Measurements from ENCODE around the gene RFFL. TPM values are rescaled to one million over a fixed set of nuclear protein-coding genes. Genes with fewer than 3 reads are reported as not detected.

RFFL gene
- total RNA-seq, 1 donor from 2014 or later: 6.0 TPM

DNA sequence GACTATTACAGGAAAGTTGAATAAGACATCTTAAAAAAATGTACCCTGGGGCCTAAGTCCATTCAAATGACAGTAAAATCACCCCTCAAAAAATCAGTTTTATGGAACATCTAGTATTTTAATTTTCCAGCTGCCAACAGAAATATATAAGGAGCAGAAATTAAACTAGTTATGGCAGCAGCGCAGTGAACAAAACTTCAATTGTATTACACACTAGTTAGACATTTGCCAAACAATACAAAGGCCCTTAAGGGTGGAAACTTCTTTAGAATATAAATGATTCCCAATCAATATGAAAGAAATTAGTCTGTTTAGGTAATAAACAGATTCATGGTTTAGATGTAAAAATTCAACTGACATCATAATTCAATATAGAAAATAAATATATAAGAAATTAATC is 18.1 kb upstream of the RFFL start:
- DNase-seq (ENCODE audit: low read depth in 2 of 2): no peak

DNA sequence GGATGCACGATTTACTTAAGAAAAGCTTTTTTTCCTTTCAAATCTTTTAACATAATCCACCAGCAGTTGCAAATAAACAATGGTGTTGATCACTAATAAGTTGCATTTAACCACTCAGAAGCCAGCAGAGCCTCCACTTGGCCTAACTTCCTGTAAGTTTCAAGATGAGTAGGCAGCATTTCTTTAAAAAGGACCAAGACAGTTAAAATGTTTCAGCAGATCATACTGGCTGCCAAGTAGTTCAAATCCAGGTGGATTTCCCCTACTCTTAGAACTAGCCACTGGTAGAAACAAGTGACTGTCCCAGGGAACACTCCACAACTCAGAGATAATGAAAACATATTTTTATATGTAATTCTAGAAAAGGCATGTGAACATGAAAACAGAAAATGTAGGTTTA is 17.0 kb upstream of the RFFL start:
- no peak for DNase-seq (ENCODE audit: low read depth in 2 of 2)

DNA sequence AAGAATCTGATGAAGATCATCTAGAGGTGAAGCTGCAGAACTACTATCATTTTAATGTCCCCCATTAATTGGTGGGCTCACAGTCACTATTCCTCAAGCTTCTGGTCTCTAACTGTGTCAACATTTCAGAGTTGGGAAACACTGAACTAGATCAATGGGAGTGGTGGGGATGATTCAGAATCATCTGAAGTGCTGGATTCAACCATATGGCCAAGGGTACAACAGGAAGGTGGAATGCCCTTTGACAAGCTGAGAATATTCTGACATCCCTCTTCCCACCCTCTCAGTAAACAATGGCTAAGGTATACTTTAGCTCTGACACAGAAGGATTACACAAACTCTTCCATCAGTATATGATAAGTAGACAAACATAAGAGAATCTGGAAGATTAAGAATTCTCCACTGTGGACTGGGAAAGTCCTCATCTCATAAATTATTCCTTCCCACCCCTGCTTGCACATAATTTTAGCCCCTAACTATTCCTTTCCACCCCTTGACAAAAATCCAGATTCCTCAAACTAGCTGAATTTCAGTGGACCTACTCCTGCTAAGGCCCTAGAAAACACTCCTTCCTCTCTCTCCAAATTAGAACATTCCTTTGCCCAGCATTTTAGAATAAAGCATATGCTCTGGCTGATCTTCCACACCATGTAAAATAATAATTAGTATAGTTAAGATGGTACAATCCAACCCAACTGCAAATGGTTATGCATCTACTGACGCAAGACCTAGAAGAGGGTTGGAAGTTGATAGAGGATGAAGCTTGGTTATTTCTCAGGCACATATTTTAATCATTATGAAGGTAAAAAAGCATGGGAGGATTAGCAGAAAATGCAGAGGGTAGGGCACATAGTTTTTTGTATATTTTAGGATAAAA is 16.3 kb upstream of the RFFL start:
- DNase-seq (ENCODE audit: low read depth in 2 of 2): peak in 1 of 2 donors; percentile 36

DNA sequence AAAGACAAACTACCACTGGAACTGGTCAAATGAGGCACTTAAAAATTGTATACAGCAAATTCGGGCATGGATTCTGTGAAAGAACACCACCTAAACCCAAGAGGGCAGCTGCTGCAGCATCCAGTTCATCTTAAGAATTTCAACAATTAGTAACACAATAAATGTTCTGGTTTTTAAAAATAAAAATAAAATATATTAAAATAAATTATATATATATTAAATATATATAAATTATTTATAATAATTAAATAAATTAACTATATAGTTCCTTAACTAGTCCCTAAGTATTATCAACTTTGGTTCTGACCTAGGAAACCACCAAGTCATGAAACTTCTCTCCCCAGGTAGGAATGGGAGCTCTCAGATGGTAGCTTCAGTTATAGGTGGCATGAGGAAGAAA is 13.4 kb upstream of the RFFL start:
- DNase-seq (ENCODE audit: low read depth in 2 of 2): no peak

DNA sequence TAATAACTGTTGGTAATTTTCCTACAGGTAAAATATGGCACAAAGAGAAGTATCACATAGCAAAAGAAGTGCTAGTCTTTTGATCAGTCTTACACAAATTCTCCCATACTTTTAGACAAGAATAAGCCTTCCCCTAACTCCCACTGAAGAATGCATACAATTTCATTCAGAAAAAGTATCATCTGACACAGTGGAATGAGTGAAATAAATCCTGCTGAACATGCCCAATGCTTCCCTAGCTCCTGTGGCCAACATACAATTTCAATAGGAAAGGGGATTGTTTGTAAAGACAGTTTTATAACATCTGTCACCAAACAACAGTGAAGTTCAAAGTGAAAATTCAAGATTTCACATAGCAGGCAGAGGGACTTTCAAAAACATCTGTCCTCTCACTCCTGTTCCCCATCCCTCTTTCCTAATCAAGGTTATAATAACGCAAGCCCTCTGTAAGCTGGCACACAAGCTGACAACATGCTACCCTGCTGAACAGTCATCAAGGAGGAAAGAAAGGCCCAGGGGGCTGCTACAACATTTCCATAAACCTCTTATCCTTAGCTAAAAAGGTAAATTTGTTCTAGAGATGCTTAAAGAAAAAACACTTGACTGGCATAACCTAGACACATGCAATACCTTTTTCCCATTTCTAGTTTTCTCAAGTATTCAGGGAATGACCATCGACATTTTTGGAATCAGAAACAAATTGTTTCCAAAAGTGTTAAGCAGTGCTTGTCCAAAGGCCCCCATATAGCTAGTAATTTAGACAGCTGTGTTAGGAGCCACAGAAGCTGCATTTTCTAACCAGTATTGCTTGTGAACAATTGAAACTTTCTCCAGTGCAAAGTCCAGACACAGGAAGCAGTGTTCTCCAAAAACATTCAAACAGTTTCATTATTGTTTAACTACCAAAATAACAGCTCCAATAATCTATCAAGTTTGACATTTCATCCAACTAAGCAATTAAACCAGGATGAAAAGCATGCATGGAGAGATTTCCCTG is 11.5 kb upstream of the RFFL start:
- peak in 1 of 2 donors; percentile 15 for DNase-seq (ENCODE audit: low read depth in 2 of 2)

DNA sequence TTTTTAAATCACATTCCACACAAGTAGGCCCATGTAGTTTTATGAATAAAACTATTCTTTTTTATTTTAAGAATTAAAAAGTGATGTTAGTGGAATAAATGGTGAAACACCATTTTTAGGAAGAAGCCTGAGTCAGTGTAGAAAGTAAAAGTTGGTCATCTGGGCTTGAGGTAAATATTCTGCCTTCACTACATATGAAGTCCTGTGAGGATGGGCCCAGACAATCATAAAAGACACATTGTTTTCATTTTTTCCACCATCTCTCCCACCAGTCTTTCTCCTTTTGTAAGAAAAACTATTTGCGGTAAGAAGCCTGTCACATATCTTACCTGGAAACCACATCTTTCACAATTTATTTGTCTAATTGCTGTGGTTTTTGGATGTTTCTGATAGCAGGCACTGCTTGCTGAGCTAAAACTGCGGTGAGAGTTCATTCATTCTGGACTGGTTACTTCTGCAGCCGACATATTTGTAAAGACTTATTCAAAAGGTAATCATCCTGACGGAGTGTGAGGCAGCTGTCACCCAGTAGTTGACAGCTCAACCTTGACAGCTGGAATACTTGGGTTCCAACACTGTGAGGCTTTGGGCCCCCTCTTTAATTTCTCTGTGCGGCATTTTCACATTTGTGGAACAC is 10.6 kb upstream of the RFFL start:
- DNase-seq (ENCODE audit: low read depth in 2 of 2): no peak

DNA sequence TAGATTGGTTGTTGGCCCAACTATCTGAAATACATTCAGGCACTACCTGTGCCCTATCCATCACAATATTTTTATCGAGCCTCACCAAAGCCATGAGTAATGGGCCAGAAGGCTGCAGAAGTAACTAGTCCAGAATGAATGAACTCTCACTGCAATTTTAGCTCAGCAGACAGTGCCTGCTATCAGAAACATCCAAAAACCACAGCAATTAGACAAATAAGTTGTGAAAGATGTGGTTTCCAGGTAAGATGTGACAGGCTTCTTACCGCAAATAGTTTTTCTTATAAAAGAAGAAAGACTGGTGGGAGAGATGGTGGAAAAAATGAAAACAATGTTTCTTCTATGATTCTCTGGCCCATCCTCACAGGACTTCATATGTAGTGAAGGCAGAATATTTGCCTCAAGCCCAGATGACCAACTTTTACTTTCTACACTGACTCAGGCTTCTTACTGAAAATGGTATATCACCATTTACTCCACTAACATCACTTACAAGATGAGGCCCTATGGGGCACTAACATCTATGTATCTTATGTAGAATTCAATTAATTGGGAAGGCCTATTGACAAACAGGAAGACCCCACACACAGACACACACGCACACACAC is 9.8 kb upstream of the RFFL start:
- DNase-seq (ENCODE audit: low read depth in 2 of 2): no peak

DNA sequence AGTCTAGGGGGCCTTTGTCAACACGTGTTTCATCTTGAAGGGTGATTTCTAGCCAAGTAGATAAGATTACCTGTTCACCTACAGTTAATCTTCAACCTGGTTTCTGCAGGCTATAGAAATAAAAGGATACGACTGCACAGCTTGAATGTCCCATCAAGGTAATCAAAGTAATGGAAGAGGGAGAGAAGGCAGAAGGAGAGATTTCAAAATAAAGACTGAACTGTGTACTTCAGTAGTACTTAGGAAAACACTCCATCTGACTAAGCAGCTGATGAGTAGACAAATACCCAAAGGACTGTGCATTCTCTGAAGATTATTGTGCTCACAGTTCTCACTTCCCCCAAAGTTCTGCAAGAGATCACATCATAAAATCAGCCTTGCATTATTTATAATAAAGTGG is 5.8 kb upstream of the RFFL start:
- no peak for DNase-seq (ENCODE audit: low read depth in 2 of 2)

DNA sequence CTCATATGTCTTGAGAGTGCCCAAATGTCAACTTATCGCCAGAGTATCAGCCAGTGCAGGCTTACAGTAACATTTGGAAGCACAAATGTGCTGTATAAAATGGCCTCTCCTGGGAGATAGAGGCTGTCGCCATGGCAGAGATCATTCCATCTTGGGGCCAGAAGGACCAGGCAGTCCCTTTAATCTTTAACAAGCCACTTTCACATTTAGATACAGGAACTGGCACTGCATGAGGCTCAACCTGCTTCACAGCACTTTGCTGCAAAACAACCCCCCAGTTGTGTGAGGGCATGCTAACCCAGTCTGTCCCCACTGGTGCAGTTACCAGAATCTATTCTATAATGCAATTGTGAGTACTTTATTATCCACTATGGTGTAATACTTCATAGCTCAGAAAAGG is 4.7 kb upstream of the RFFL start:
- no peak for DNase-seq (ENCODE audit: low read depth in 2 of 2)

DNA sequence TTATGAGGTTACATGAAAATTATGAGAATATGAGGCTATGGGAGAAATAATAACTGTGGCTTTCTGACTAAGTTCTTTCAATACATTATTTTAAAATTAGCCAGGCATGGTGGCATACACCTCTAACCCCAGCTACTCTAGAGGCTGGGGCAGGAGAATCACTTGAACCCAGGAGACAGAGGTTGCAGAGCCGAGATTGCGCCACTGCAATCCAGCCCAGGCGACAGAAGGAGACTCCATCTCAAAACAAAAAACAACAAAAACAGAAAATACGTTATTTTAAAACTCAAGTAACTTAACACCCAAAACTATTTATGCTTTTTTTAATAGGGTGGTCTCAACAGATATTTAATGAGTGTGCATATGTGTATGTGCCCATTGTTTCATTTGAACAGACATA is 2.4 kb upstream of the RFFL start:
- DNase-seq (ENCODE audit: low read depth in 2 of 2): no peak

DNA sequence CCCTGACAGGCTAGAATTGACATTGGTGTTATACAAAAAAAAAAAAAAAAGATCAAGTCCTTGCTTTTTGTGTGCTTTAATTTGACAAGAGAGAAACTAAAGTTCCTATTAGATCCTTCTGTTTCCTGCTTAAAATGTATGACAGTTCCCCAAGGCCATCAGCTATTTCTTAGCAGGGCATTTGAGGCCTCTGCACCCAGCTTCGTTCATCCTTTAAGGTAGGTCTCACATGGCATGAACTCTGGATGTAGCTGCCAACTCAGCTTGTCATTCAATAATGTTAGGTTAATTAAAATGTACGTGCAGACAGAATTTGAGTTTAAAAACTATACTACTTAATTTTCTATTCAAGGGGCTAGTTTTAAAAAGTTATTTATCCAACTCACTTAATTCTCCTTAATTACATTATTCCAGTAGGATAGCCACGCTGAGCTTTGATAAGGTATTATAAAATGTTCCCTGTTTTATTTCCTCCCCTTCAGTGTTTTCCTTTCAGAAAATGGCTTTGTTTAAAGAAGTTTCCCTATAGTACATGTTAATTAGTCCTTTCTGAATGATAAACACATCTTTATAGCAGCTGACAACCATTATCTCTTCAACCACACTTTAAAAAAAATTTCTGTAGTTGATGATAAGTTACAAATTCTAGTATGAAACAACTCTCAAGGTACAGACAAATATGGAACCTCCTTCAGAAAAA is 1.2 kb upstream of the RFFL start:
- no peak for DNase-seq (ENCODE audit: low read depth in 2 of 2)

DNA sequence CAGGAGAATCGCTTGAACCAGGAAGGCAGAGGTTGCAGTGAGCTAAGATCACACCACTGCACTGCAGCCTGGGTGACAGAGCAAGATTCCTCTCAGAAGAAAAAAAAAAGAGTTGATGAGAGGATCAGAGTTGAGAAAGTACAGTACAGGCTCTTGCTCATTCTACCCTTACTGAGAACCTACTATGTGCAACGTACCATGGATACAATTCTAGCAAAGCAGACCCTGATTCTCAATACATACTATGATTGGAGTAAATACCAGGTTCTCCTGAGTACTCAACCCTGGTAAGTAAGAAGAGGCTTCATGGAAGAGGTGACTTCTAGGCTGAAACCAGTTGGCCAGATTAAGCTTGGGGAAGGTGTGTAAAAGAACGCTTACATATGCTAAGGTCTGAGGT is 1.2 kb downstream of the RFFL start:
- DNase-seq (ENCODE audit: low read depth in 2 of 2): no peak

DNA sequence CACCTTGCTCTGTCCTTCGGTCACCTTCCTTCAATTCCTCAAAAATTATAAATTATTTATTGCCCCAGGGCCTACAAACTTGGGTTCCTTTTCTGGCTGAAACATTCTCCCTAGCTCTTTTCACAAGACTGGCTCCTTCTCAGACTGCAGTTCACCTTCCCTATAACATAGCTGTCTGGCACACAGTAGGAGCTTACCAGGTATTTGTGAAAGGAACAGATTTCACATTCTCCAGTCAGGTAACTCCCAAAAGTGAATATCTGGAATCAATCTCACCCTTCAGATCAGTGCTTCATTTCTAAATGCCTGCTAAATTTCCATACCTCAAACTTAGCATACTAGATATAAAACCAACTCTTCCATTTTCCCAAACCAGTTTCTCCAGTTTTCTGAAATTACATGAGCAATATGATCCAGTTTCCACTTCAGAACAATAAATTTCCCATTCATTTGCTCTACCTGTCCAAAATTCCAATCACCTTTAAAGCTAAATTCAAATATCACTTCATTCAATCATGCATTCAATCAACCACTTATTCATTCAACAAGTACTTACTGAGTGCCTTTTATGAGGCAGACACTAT is 6.1 kb downstream of the RFFL start:
- DNase-seq (ENCODE audit: low read depth in 2 of 2): no peak

DNA sequence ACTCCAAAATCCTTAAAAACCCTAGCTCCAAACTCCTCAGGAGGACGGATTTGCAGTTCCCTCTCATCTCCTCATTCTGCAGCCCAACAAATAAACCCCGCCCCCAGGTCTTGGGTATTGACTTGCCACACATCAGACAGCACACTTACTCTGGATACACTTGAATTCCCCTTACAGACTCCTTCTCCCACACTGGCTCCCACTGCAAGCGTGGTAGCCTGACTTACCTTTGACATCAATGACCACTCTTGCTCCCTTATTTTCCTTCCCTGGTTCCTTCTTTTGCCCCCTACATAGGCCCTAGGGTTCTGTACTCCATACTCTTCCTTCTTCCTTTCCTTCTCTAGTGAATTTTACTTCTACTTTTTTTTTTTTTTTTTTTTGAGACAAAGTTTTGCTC is 7.5 kb downstream of the RFFL start:
- no peak for DNase-seq (ENCODE audit: low read depth in 2 of 2)

DNA sequence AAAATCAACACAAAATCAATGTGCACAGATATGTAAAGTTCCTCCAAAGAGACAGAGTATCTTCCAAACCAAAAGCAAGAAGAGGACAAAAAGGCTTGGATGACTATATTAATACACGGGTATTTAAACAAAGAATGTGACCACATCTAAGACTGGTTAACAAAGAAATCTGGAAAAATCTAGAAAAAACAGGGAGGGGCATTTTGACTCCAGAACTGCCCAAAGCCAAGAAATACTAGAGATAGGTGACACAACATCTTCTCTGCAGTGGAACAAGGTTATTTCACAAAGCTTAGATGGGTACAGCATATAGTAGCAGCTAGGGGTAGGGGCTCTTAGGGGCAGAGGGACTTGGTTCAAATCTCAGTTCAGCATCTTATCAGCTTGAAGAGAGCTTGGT is 10.3 kb downstream of the RFFL start:
- no peak for DNase-seq (ENCODE audit: low read depth in 2 of 2)

DNA sequence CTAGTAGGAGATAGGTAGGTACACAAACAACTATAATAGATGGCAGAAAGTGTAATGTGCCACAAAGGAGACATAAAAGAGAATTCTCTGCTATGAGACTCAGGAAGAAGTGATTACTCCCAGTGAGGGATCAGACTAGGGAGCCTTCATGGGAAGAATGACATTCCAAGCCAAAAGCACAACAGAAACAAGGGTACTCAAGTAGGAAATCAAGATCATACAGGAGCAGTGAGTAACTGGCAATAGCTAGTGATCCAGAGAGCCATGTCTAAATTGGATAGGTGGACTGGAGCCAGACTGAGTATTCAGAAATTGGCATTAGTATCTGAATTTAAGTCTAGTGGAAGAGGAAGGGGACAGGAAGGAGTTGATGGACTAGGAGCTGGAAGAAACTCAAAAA is 10.7 kb downstream of the RFFL start:
- DNase-seq (ENCODE audit: low read depth in 2 of 2): no peak

DNA sequence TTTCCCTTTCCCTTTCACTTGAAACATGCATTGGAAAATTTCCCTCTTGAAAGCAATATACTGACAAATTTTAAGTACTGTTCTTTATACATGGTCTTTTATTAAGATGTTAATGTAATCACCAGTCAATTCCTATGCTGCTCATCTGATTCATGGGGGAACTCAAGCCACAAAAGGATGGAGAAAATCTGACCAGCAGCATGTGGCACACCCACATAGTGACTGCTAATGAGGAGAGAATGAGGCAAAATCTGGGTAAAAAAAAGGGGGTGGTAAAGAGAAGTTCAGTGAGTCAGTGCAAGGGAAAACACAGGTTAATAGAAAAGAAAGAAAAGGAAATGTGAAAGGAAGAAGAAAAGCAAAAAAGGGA is 11.3 kb downstream of the RFFL start:
- no peak for DNase-seq (ENCODE audit: low read depth in 2 of 2)

DNA sequence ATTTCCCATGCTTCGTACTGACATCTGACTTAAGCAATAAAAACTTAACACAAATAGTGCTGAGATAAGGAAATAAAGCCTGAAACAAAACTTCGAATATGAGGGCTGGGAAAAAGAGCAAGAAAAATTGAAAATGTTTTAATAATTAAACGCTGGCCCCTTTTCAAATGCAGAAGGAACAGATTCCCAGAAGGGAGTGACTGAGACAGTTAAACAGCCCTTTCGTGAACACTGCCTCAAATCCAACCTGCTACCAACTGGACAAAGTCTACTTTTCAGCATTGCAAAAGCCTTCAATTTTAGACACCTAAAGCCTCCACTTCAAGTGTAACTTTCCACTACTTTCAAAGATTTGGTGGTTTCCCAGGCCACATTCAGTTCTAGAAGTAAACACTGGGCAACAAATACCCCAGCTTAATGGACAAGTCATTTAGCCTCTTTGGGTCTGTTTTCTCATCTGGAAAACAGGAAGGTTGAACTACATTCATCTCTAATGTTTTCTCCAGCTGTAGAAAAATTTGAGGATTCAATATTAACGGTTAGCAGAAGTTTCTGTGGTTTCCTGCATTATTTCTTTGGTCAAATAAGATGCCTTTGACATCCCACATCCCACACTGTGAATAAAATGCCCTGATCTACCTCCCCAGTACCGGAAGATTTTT is 11.8 kb downstream of the RFFL start:
- peak in 1 of 2 donors; percentile 75 for DNase-seq (ENCODE audit: low read depth in 2 of 2)

DNA sequence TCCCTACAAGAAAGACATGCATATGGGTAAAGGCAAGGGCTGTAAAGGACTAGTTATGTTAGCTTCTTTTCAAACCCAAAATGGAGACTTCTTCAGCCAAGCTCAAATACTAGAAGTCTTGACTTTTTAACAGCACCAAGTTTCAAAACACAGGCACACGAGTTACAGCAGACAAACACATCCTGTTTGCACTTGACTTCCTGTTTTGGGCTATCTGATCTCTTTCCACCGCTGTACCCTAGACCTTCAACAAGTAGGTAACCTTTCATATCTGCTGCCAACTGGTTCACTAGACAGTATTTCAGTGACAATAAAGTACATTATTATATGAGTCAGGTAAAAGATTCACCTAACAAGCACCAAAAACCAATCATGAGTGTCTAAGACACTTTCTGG is 12.3 kb downstream of the RFFL start:
- DNase-seq (ENCODE audit: low read depth in 2 of 2): peak; percentile 20 to 72

DNA sequence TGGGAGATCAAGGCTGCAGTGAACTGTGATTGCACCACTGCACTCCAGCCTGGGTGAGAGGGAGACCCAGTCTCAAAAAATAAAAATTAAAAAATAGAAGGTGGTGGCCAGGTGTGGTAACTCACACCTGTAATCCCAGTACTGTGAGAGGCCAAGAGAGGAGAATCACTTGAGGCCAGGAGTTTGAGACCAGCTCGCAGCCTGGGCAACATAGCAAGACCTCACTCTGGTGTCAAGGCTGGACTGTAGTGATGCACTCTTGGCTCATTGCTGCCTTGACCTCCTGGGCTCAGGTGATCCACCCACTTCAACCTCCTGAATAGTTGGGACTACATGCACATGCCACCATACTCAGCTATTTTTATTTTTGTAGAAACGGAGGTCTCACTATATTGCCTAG is 13.3 kb downstream of the RFFL start:
- no peak for DNase-seq (ENCODE audit: low read depth in 2 of 2)
